ENCODE results near the gene ZNF584.
"Not testable (repeated sequence)": the region's sequence is repeated elsewhere in the genome, so short reads cannot be mapped to it uniquely, and the experiment has no call there.

ZNF584 gene

GRCh38 chr19:58408152-58409009 lies at the start of gene ZNF584:
Gene ZNF584, plus strand, starts transcription at chr19:58408649. Its CDS starts 499 bp downstream, at chr19:58409148.
- DNase-seq = peak; percentile 87 to 89 (median 88)

DNA sequence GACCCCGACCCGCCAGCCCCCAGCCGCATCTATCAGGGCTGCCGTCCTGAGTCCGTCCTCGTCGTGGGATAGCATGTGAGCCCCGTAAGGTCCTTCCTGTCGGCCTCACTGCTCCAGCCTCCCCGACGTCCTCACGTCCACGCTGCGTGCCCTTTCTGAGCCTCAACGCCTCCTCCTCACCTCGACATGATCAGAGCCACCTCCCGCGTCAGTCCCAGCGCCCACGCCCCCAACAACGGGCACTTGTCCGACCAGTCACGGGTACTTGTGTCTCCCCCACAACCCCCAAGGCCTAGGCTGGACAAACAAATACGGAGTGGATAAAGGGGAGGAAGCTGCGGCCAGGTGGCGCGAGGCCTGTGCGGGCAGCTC lies 46.6 kb upstream of the ZNF584 start:
- no peak for DNase-seq

- peak; percentile 89 to 95 (median 94) for DNase-seq
Measured at GRCh38 chr19:58362272-58362994, 46.0 kb upstream of the ZNF584 start, which contains the start of gene ZNF497. Gene ZNF497, minus strand, starts transcription at chr19:58362751. Its CDS starts 5,116 bp downstream, at chr19:58357635.

DNA sequence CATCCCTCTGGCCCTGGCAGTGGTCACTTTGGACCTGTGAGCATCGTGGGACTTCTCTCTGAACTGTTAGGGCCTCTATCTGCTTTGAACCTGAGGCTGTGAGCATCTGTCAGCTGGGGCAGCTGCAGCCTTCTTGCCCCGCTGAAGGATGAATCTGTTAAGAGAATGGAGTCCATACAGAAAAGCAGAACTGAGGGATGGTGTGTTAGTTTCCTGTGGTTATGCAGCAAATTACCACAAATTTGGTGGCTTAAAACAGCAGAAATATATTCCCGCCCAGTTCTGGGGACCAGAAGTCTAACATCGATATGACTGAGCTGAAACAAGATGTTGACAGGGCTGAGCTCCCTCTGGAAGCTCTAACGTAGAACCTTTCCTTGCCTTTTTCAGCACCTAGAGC lies 44.3 kb upstream of the ZNF584 start:
- DNase-seq = no peak

DNA sequence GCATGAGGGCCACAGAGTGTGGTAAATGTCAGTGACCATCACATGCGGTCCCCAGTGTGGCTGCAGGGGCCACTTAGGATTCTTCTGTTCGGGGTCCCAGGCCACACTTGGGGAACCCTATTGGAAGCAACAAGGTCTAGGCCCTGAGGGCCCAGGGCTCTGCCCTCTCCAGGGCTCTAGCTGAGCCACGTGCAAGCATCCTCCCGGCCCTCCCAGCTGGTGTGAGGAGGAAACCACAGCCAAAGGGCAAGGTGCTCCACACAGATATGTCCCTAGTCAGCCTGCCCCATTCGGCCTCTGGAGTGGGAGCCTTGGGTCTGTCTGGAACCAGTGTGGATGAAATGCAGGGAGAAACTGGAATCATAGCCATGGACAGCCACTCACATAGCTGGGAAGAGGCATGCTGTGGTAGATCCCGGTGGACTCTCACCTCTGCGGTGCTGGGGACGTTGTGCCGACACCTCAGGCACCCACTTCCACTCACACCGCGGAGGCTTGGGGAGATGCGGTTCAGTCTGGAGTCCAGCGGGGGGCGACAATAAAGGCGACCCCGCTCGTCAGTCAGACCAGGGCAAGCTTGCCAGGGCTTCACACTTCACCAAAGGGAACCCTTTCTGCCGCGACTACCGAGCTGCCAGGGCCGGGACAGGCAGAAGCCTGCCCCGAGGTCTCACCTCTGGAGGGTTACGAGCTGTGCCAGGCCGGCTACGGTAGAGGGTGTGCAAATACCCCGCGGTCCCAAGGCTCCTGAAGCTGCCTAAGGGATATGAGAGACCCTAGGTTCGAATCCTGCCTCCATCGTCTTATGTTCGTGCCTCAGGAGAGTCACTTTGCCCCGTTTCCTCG lies 41.6 kb upstream of the ZNF584 start:
- no peak for DNase-seq

DNA sequence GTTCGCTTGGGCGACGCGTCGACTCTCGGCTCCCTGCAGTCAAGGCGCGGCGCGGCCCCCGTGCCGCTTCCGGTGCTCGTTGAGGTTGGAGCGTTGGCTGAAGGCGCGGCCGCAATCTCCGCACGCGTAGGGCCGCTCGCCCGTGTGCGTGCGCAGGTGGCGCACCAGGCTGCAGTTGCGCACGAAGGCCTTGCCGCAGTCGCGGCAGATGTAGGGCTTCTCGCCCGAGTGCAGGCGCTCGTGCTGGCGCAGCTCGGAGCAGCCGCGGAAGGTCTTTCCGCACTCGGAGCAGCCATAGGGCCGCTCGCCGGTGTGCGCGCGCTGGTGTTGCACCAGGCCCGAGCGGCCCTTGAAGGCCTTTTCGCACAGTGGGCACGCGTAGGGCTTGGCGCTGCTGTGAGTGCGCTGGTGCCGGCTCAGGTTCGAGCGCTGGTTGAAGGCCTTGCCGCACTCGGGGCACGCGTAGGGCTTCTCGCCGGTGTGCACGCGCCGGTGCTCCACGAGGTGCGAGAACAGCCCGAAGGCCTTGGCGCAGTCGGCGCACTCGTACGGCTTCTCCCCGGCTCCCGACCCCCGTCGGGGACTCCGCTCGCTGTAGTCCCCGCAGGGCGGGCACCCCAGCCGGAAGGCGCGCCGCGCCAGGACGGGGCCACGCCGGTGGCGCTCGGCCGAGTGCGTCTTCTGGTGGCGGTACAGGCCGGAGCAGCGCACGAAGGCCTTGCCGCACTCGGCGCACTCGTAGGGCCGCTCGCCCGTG lies 40.6 kb upstream of the ZNF584 start:
- no peak for DNase-seq

DNA sequence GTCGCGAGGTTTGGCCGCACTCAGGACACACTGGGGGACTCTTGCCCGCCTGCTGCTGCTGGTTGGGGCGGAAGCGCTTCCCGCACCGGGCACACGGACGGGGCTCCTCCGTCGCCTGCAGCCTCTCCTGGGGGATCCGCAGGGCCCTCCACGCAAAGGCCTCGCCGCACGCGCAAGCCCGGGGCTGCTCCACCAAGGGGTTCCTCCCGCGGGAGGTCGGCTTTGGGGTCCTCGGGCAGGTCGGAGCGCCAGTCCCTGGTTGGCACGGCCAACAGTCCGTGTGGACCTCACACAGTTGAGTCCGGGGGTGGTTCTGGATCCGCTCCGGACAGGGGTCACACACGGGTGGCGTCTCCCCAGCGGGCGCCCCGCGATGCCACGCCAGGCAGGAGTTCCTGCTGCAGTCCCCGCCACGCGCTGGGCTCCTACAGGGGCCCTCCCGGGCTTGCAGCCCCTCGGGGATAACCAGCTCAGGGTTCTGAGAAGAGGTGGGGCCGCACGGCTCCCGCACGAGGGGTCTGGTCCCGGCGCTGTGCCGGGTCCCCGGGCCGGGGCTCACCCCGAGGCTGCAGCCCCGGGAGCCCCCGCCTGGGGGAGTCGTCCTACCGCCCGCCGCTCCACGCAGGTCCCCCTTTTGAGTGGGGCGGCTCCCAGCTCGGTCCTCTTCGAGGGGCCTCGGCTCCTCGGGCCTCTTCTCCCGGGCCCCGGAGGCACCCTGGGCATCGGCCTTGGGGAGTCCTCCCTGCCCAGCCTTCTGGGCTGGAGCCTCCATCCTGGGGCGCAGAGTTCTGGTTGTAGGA lies 39.7 kb upstream of the ZNF584 start:
- DNase-seq = no peak

GRCh38 chr19:58372311-58373133 lies 35.9 kb upstream of the ZNF584 start:
- DNase-seq = no peak

- DNase-seq = no peak
Measured at GRCh38 chr19:58374200-58374599, 34.2 kb upstream of the ZNF584 start.

- not testable (repeated sequence) for DNase-seq
Measured at GRCh38 chr19:58376724-58377123, 31.7 kb upstream of the ZNF584 start.

DNA sequence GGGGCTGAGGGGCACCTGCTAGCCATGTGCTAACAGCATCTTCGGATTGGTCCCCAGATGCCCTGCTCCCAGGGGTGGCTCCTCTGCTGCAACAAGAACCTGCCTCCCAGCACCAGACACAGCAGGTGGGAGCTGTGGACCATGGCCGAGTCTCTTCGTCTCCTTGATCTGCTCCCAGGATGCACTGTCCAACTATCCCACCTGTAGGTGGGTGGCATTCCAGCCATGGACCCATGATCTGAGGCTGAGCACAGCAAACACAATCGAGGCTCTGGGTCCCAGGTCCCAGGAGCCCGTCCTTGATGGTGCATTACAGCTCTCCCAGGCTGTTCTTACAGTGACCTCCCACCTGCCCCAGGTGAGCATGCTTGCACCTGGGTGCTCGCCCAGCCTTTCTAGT lies 29.2 kb upstream of the ZNF584 start:
- DNase-seq = no peak

DNA sequence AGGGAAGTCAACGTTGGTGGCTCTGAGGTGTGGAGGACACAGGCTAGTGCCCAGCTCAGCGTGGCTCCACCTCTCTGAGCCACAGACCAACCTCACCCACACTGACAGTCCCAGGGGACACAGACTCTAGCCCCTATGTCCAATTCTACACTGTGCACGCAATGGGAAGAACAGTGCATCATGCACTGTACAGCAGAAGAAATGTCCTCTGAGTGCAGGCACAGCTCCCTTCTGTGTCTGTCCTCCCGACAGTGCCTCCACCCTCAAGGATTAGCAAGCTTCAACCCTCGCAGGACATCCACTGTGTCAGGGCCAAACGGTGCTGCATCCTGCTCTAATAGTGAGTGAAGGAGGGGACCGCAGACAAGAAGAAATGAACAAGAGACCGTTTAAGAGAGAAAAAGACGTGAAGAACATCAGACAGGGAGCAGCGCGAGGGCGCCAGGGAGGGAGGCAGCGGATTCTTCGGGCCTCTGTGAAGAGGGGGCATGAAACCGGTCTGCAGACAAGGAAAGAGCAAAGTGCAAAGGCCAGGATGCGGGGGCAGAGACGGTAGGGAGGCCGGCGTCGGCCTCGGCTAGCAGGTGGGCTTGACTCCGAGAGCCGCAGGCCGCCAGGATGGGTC lies 28.3 kb upstream of the ZNF584 start:
- DNase-seq = no peak

DNA sequence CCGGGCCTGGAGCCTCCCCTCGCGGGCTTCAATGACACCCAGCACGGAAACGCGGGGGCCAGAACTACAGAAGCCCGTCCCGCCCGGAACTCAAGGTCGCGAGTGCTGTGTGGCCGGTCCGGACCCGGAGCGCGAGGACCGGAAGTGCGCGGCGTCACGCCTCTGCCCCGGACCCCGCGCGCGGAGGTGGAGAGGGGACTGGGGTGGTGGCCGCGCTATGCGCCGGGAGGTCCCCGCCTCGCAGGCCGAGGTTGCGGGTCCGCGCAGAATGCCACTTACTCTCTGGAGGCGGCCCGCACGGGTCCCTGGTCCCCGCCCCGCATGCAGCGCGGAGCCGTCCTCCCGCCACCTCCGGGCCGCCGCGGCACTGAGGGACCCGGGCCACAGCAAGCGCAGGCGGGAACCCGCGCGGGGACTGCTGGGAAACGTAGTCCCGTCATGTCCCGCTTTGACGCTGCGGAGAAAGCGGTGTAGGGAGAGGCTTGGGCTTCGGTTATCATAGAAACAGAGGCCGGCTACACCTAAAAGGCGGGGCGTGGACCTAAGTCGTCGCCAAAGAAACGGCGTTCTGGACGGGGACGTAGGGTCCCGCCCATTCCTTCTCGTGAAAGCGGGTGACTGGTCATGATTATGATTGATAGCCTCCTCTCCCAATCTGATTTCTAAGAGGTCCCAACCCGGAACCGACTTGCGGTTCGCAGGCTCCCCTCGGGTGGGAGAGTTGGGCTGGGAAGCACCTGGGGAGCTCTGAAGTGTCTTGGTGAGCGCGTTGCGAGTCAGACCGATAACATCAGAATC lies 27.6 kb upstream of the ZNF584 start, which contains the start of gene ZNF837:
TSS of gene ZNF837 (minus strand) at position 369 of the 798 bp plus-strand sequence. CDS start 11,698 bp downstream, outside the sequence.
- DNase-seq = peak; percentile 88 to 97 (median 94)

GRCh38 chr19:58381460-58382212 lies 26.8 kb upstream of the ZNF584 start:
- DNase-seq = no peak

DNA sequence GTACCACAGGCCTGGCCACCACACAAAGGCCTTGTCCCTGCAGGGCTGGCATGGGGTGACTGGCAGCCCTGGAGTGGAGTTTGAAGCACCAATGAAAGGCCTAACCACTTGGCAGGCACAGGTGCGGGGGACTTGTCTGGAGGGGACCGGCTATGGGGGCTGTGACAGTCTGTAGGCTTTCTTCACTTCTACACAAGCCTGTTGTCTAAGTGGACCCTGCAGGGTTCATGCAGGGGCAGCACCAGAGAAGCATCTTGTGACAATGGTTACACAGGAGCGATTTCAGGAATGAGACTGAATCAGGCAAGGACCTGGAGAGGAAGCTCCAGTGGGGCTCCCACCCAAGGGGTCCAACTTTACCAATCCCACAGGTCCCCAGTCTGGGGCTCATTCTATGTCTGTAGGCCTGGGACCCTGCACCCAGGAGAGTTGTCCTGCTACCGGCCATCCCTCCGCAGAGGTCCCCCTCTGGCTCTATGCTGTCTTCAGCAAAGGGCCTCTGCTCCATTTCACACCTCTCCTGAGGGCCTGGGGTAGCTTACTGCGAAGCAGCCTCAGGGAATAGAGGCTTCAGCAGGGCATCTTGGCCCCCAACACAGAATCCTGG lies 25.3 kb upstream of the ZNF584 start:
- DNase-seq = no peak

DNA sequence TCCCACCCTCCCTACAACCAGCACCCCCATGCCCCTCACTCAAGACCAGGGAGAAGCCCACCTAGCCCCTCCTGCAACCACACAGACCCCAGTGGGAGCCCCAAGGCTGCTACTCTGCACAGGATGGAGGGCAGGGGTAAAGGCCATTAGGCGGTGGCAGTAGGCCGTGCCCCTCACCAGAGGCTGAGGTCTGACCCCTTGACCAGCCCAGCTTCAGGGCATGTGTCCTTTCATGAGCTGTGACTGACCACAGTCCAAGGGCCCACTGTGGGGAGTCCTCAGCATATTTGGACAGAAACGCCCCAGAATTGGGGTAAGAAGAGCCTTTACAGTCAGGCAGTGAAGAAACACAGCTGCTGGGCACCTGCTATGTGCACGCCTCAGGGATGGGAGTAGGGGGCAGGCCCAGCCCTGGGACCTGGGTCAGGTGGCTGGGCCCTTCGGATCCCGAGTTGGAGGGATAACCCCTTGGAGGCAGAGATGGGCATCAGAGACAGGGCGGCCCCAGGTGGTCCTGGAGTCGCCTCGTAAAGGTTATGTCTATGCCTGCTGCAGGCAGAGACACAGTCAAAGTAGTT lies 23.0 kb upstream of the ZNF584 start:
- DNase-seq = no peak

GRCh38 chr19:58385891-58386575 lies 22.4 kb upstream of the ZNF584 start:
- DNase-seq = no peak
